Activated naive CD8-positive, alpha-beta T cell treated with anti-CD3 and anti-CD28 coated beads, Interleukin-2, amount 10 ng/mL, durations not matched to agents 7 days and 5 days (primary cell): ENCODE measurements around the gene CDHR4. TPM values are rescaled to one million over a fixed set of nuclear protein-coding genes. Genes with fewer than 3 reads are reported as not detected.
"Not testable (repeated sequence)": the region's sequence is repeated elsewhere in the genome, so short reads cannot be mapped to it uniquely, and the experiment has no call there.

Experiments used
- ATAC-seq: fragments of 150-1000 bp; cut with Tn5 transposase; one replicate; pipeline ENCODE4 v1.10.0; 2021; ENCODE audit warnings: low read depth, moderate library complexity
- POLR2A ChIA-PET: fragments of 350-600 bp; sonication (Branson Sonifier 250); formaldehyde crosslinking; loops from one replicate; lab custom pipeline; 2021; ENCODE audit warnings: antibody characterized with exemption; lab: Charles Lee
- DNase-seq: peaks from one replicate; pipeline ENCODE4 v3.0.0; 2021
- H3K27ac Mint-ChIP-seq: one replicate; pipeline ENCODE4 v1.8.0; 2022; ENCODE audit warnings: mild to moderate bottlenecking, mixed read lengths
- H3K27me3 Mint-ChIP-seq: one replicate; pipeline ENCODE4 v1.8.0; 2022; ENCODE audit warnings: mild to moderate bottlenecking, moderate library complexity, mixed read lengths
- H3K36me3 Mint-ChIP-seq: one replicate; pipeline ENCODE4 v1.8.0; 2021; ENCODE audit warnings: mild to moderate bottlenecking, mixed read lengths
- H3K4me1 Mint-ChIP-seq: one replicate; pipeline ENCODE4 v1.8.0; 2021; ENCODE audit warnings: mixed read lengths
- H3K4me3 Mint-ChIP-seq: one replicate; pipeline ENCODE4 v1.8.0; 2022; ENCODE audit warnings: mild to moderate bottlenecking, moderate library complexity, mixed read lengths
- H3K9me3 Mint-ChIP-seq: one replicate; pipeline ENCODE4 v1.8.0; 2021; ENCODE audit warnings: mixed read lengths
- microRNA-seq: library from miRNA; unstranded; fragments of <30 nt; microRNA quantifications from one replicate; pipeline ENCODE4 v1.2.0, GENCODE V29; 2022
- total RNA-seq, 2 experiments: library from RNA; stranded (reverse); gene quantifications; one replicate each; pipeline ENCODE4 v1.2.3, GENCODE V29; 2021

Gene CDHR4
- total RNA-seq, 2 experiments from 2014 or later = 0.22 TPM; not detected in 1

- H3K27ac Mint-ChIP-seq = no peak overlapping the region
- DNase-seq = no peak
- peaks cover 1% of the 10 kb centered on the region for H3K4me1 Mint-ChIP-seq
- H3K4me3 Mint-ChIP-seq = no peak overlapping the region
- H3K36me3 Mint-ChIP-seq = peaks cover 8% of the 10 kb centered on the region
- H3K27me3 Mint-ChIP-seq = no peaks in the 10 kb centered on the region
- POLR2A ChIA-PET = no interaction called here
- no peak for ATAC-seq
- H3K9me3 Mint-ChIP-seq = no peaks in the 10 kb centered on the region
These were observed 38.0 kb downstream of the CDHR4 start for GRCh38 chr3:49761661-49762060.

- Mint-ChIP-seq H3K27me3 (no peaks in the 10 kb centered on the region), H3K4me3 (no peak overlapping the region), H3K4me1 (peaks cover 1% of the 10 kb centered on the region), H3K27ac (no peak overlapping the region), H3K9me3 (no peaks in the 10 kb centered on the region), H3K36me3 (peaks cover 7% of the 10 kb centered on the region)
- POLR2A ChIA-PET = no interaction called here
- ATAC-seq = no peak
- no peak for DNase-seq
These were observed 40.4 kb downstream of the CDHR4 start for GRCh38 chr3:49759226-49759625.

GRCh38 chr3:49757197-49757596 is 42.5 kb downstream of the CDHR4 start:
- no peak for DNase-seq
- Mint-ChIP-seq H3K4me1 (peaks cover 1% of the 10 kb centered on the region), H3K4me3 (no peak overlapping the region), H3K27ac (no peak overlapping the region), H3K27me3 (no peaks in the 10 kb centered on the region), H3K36me3 (peaks cover 5% of the 10 kb centered on the region), H3K9me3 (no peaks in the 10 kb centered on the region)
- ATAC-seq = no peak
- POLR2A ChIA-PET = no interaction called here

GRCh38 chr3:49756036-49756435 is 43.6 kb downstream of the CDHR4 start:
- no peak overlapping the region for H3K27ac Mint-ChIP-seq
- ATAC-seq = no peak
- H3K4me1 Mint-ChIP-seq = peaks cover 1% of the 10 kb centered on the region
- no peaks in the 10 kb centered on the region for H3K9me3 Mint-ChIP-seq
- POLR2A ChIA-PET = interaction anchor here (0.6 kb wide), 1 partner anchor 95 kb away, joined by 4 read pairs; no protein-coding TSS in a partner anchor
- no peaks in the 10 kb centered on the region for H3K27me3 Mint-ChIP-seq
- H3K36me3 Mint-ChIP-seq = peaks cover 5% of the 10 kb centered on the region
- no peak for DNase-seq
- H3K4me3 Mint-ChIP-seq = no peak overlapping the region

GRCh38 chr3:49754536-49754935 is 45.1 kb downstream of the CDHR4 start:
- peaks cover 5% of the 10 kb centered on the region for H3K36me3 Mint-ChIP-seq
- POLR2A ChIA-PET = no interaction called here
- no peak overlapping the region for H3K4me3 Mint-ChIP-seq
- DNase-seq (no peak), ATAC-seq (no peak)
- H3K27ac Mint-ChIP-seq = no peak overlapping the region
- H3K27me3 Mint-ChIP-seq = no peaks in the 10 kb centered on the region
- H3K4me1 Mint-ChIP-seq = peaks cover 1% of the 10 kb centered on the region
- no peaks in the 10 kb centered on the region for H3K9me3 Mint-ChIP-seq

- POLR2A ChIA-PET = no interaction called here
- ATAC-seq = no peak
- no peaks in the 10 kb centered on the region for H3K9me3 Mint-ChIP-seq
- no peak overlapping the region for H3K27ac Mint-ChIP-seq
- no peak overlapping the region for H3K4me3 Mint-ChIP-seq
- no peak for DNase-seq
- peaks cover 6% of the 10 kb centered on the region for H3K36me3 Mint-ChIP-seq
- no peaks in the 10 kb centered on the region for H3K27me3 Mint-ChIP-seq
- no peaks in the 10 kb centered on the region for H3K4me1 Mint-ChIP-seq
These were observed 48.2 kb downstream of the CDHR4 start for GRCh38 chr3:49751501-49751900.

GRCh38 chr3:49750056-49750455 is 49.6 kb downstream of the CDHR4 start:
- POLR2A ChIA-PET = no interaction called here
- Mint-ChIP-seq H3K4me3 (no peak overlapping the region), H3K27ac (no peak overlapping the region), H3K27me3 (no peaks in the 10 kb centered on the region), H3K36me3 (peaks cover 6% of the 10 kb centered on the region), H3K4me1 (no peaks in the 10 kb centered on the region), H3K9me3 (no peaks in the 10 kb centered on the region)
- ATAC-seq (no peak), DNase-seq (no peak)

- H3K4me1 Mint-ChIP-seq, H3K27ac Mint-ChIP-seq, H3K27me3 Mint-ChIP-seq, H3K9me3 Mint-ChIP-seq, POLR2A ChIA-PET, H3K36me3 Mint-ChIP-seq, DNase-seq, H3K4me3 Mint-ChIP-seq, ATAC-seq: not testable (repeated sequence)
These were observed 50.8 kb downstream of the CDHR4 start for GRCh38 chr3:49748874-49749273.

GRCh38 chr3:49747792-49748480 is 51.7 kb downstream of the CDHR4 start:
- Mint-ChIP-seq H3K9me3 (no peaks in the 10 kb centered on the region), H3K4me1 (no peaks in the 10 kb centered on the region), H3K27me3 (no peaks in the 10 kb centered on the region), H3K27ac (no peak overlapping the region), H3K4me3 (no peak overlapping the region), H3K36me3 (peaks cover 7% of the 10 kb centered on the region)
- ATAC-seq (no peak), DNase-seq (no peak)
- POLR2A ChIA-PET = no interaction called here

- Mint-ChIP-seq H3K4me3 (no peak overlapping the region), H3K27ac (no peak overlapping the region)
- DNase-seq = no peak
These were observed 53.7 kb downstream of the CDHR4 start for GRCh38 chr3:49745986-49746385.

More at GRCh38 chr3:49745986-49746385, 53.7 kb downstream of the CDHR4 start:
- no peaks in the 10 kb centered on the region for H3K27me3 Mint-ChIP-seq
- POLR2A ChIA-PET = interaction anchor here (0.7 kb wide), 1 partner anchor 376 kb away, joined by 3 read pairs; no protein-coding TSS in a partner anchor
- no peaks in the 10 kb centered on the region for H3K9me3 Mint-ChIP-seq
- no peaks in the 10 kb centered on the region for H3K4me1 Mint-ChIP-seq
- no peak for ATAC-seq
- peaks cover 7% of the 10 kb centered on the region for H3K36me3 Mint-ChIP-seq

Small RNA genes within 50 kb of the gene (microRNA-seq; reads per million reads assigned to microRNA genes)
- gene MIR5193 = not detected

Other genes with a start within 250 kb of the CDHR4 start
- under 1 TPM; 0.08 to 0.14 TPM for gene BSN, start 245.4 kb downstream of the CDHR4 start, total RNA-seq
- 100 to 1,000 TPM; 148 to 165 TPM for gene APEH, start 125.5 kb downstream of the CDHR4 start, total RNA-seq
- 10 to 100 TPM; 10.3 to 11.0 TPM for gene MST1, start 110.4 kb downstream of the CDHR4 start, total RNA-seq
- 10 to 100 TPM; 53.2 to 56.5 TPM for gene RNF123, start 110.3 kb downstream of the CDHR4 start, total RNA-seq
- gene AMIGO3, start 80.2 kb downstream of the CDHR4 start, total RNA-seq = 1 to 10 TPM in 1 of 2 experiments, under 1 TPM in 1; 0.61 to 2.0 TPM
- 10 to 100 TPM; 35.4 to 39.9 TPM for gene GMPPB, start 75.9 kb downstream of the CDHR4 start, total RNA-seq
- gene IP6K1, start 13.3 kb downstream of the CDHR4 start, total RNA-seq = 10 to 100 TPM; 35.2 to 40.2 TPM
- 1 to 10 TPM; 1.3 to 2.3 TPM for gene INKA1, start 3.4 kb upstream of the CDHR4 start, total RNA-seq
- 100 to 1,000 TPM; 299 to 310 TPM for gene UBA7, start 14.1 kb upstream of the CDHR4 start, total RNA-seq
- 10 to 100 TPM; 24.0 to 24.4 TPM for gene TRAIP, start 56.7 kb upstream of the CDHR4 start, total RNA-seq
- not detected for gene CAMKV, start 70.0 kb upstream of the CDHR4 start, total RNA-seq
- 1 to 10 TPM; 1.7 to 2.9 TPM for gene MST1R, start 104.0 kb upstream of the CDHR4 start, total RNA-seq
- 10 to 100 TPM; 11.9 to 12.9 TPM for gene MON1A, start 129.9 kb upstream of the CDHR4 start, total RNA-seq
- 100 to 1,000 TPM; 147 TPM for gene RBM6, start 140.3 kb upstream of the CDHR4 start, total RNA-seq